ENCODE measurements around the gene MTIF2.
"Not testable (repeated sequence)": the region's sequence is repeated elsewhere in the genome, so short reads cannot be mapped to it uniquely, and the experiment has no call there.

The MTIF2 gene

GRCh38 chr2:55196526-55196925 lies 72.5 kb downstream of the MTIF2 start:
- no peak for DNase-seq

- not testable (repeated sequence) for DNase-seq
Measured at GRCh38 chr2:55191888-55192287, 77.1 kb downstream of the MTIF2 start.

GRCh38 chr2:55186837-55187236 lies 82.2 kb downstream of the MTIF2 start:
- not testable (repeated sequence) for DNase-seq
